Trophoblast cell (in vitro differentiated cells and primary cell): ENCODE measurements around the gene ARHGEF5.
"Not testable (repeated sequence)": the region's sequence is repeated elsewhere in the genome, so short reads cannot be mapped to it uniquely, and the experiment has no call there.

Experiments used
- DNase-seq, 2 donors: peaks; one replicate each; pipeline ENCODE4 v3.0.0-alpha.2; 2016
- H2AFZ ChIP-seq: 2 replicates; pipeline ENCODE4 v1.6.1; 2013; ENCODE audit warnings: low read length, moderate library complexity, mild to moderate bottlenecking; ENCODE audit not compliant: insufficient read depth, poor library complexity
- H2AK5ac ChIP-seq: 2 replicates; pipeline ENCODE4 v1.6.1; 2013; ENCODE audit warnings: mild to moderate bottlenecking, low read length
- H2BK120ac ChIP-seq: 2 replicates; pipeline ENCODE4 v1.6.1; 2013; ENCODE audit warnings: low read length, mild to moderate bottlenecking, moderate library complexity; ENCODE audit not compliant: insufficient read depth, poor library complexity
- H2BK12ac ChIP-seq: 2 replicates; pipeline ENCODE4 v1.6.1; 2013; ENCODE audit warnings: mild to moderate bottlenecking, low read length, moderate library complexity
- H2BK5ac ChIP-seq: 2 replicates; pipeline ENCODE4 v1.6.1; 2013; ENCODE audit warnings: low read length, low read depth, moderate library complexity, mild to moderate bottlenecking; ENCODE audit not compliant: poor library complexity
- H3K14ac ChIP-seq: 2 replicates; pipeline ENCODE4 v1.6.1; 2013; ENCODE audit warnings: mild to moderate bottlenecking, low read length
- H3K18ac ChIP-seq: 2 replicates; pipeline ENCODE4 v1.6.1; 2013; ENCODE audit warnings: mild to moderate bottlenecking, low read length
- H3K23ac ChIP-seq: 2 replicates; pipeline ENCODE4 v1.6.1; 2013; ENCODE audit warnings: low read length
- H3K27ac ChIP-seq: 2 replicates; pipeline ENCODE4 v1.5.1; 2013; ENCODE audit warnings: low read depth, mild to moderate bottlenecking, inconsistent platforms, low read length, moderate library complexity
- H3K27me3 ChIP-seq: 2 replicates; pipeline ENCODE4 v1.6.1; 2013; ENCODE audit warnings: inconsistent platforms, mild to moderate bottlenecking, low read length, moderate library complexity; ENCODE audit not compliant: insufficient read depth
- H3K36me3 ChIP-seq, 2 experiments: 1 replicate in 1 of 2; 2 replicates in 1 of 2; pipeline ENCODE4 v1.6.1; 2013; ENCODE audit warnings: low read length in 2 of 2, mild to moderate bottlenecking in 2 of 2, moderate library complexity in 1 of 2; ENCODE audit not compliant: insufficient read depth in 2 of 2, control insufficient read depth in 1 of 2
- H3K4ac ChIP-seq: 2 replicates; pipeline ENCODE4 v1.6.1; 2013; ENCODE audit warnings: low read depth, mild to moderate bottlenecking, low read length, moderate library complexity
- H3K4me1 ChIP-seq, 2 experiments: 1 replicate in 1 of 2; 2 replicates in 1 of 2; pipeline ENCODE4 v1.6.1; 2013; ENCODE audit warnings: low read length in 2 of 2, mild to moderate bottlenecking in 2 of 2, moderate library complexity in 1 of 2; ENCODE audit not compliant: insufficient read depth in 2 of 2, control insufficient read depth in 1 of 2
- H3K4me2 ChIP-seq: 2 replicates; pipeline ENCODE4 v1.6.1; 2013; ENCODE audit warnings: inconsistent platforms, mild to moderate bottlenecking, low read length, moderate library complexity
- H3K4me3 ChIP-seq: 2 replicates; pipeline ENCODE4 v1.5.1; 2013; ENCODE audit warnings: mild to moderate bottlenecking, low read depth, low read length, inconsistent platforms
- H3K79me1 ChIP-seq: one replicate; pipeline ENCODE4 v1.6.1; 2013; ENCODE audit warnings: low read length
- H3K79me2 ChIP-seq: 2 replicates; pipeline ENCODE4 v1.6.1; 2013; ENCODE audit warnings: low read length, mild to moderate bottlenecking; ENCODE audit not compliant: control insufficient read depth, insufficient read depth, poor library complexity
- H3K9ac ChIP-seq: 2 replicates; pipeline ENCODE4 v1.6.1; 2013; ENCODE audit warnings: mild to moderate bottlenecking, low read length
- H3K9me3 ChIP-seq: 2 replicates; pipeline ENCODE4 v1.6.1; 2013; ENCODE audit warnings: low read depth, mild to moderate bottlenecking, control low read depth, inconsistent platforms, low read length; ENCODE audit not compliant: insufficient read depth
- H4K12ac ChIP-seq: 2 replicates; pipeline ENCODE4 v1.6.1; 2013; ENCODE audit warnings: low read depth, mild to moderate bottlenecking, low read length, moderate library complexity
- H4K8ac ChIP-seq: 2 replicates; pipeline ENCODE4 v1.6.1; 2013; ENCODE audit warnings: low read depth, mild to moderate bottlenecking, low read length, moderate library complexity
- H4K91ac ChIP-seq: one replicate; pipeline ENCODE4 v1.6.1; 2013; ENCODE audit warnings: low read depth, mild to moderate bottlenecking, low read length, moderate library complexity
- WGBS: extraction: QIAGEN DNeasy Blood & Tissue Kit; methylation state at CpG from one replicate; pipeline ENCODE4 v1.1.7; 2013; ENCODE audit warnings: missing lambda C conversion rate; ENCODE audit not compliant: insufficient read length, insufficient coverage; ENCODE audit errors: extremely low coverage; 5-methylcytosine and 5-hydroxymethylcytosine counted together

The ARHGEF5 gene

GRCh38 chr7:144325868-144326267 is 29.3 kb upstream of the ARHGEF5 start:
- H2AFZ ChIP-seq, H4K8ac ChIP-seq, H3K4me1 ChIP-seq, H4K12ac ChIP-seq, H2BK5ac ChIP-seq, H3K79me2 ChIP-seq, H3K9me3 ChIP-seq, H3K9ac ChIP-seq, H2AK5ac ChIP-seq, H3K4ac ChIP-seq, H3K27ac ChIP-seq, H3K4me2 ChIP-seq, H3K27me3 ChIP-seq, H3K14ac ChIP-seq, H3K18ac ChIP-seq, H2BK12ac ChIP-seq, H2BK120ac ChIP-seq, H3K79me1 ChIP-seq, H3K36me3 ChIP-seq, H4K91ac ChIP-seq, DNase-seq, H3K23ac ChIP-seq, H3K4me3 ChIP-seq: not testable (repeated sequence)
- no CpG with 5 or more reads among the region's 5 CpGs for WGBS

- H3K4me2 ChIP-seq, H3K27ac ChIP-seq, H3K4me3 ChIP-seq, H3K14ac ChIP-seq, DNase-seq, H3K4ac ChIP-seq, H2AK5ac ChIP-seq, H2BK5ac ChIP-seq, H4K91ac ChIP-seq, H3K79me1 ChIP-seq, H3K27me3 ChIP-seq, H2AFZ ChIP-seq, H3K23ac ChIP-seq, H2BK120ac ChIP-seq, H2BK12ac ChIP-seq, H3K9ac ChIP-seq, H3K36me3 ChIP-seq, H3K18ac ChIP-seq, H3K9me3 ChIP-seq, H3K79me2 ChIP-seq, H4K12ac ChIP-seq, H4K8ac ChIP-seq, H3K4me1 ChIP-seq: not testable (repeated sequence)
These were observed 25.2 kb upstream of the ARHGEF5 start for GRCh38 chr7:144330044-144330443.

GRCh38 chr7:144331221-144331995 is 23.8 kb upstream of the ARHGEF5 start:
- not testable (repeated sequence) for H3K4me1 ChIP-seq, H3K4me2 ChIP-seq, H2BK120ac ChIP-seq, H3K27me3 ChIP-seq, H3K79me2 ChIP-seq, H4K12ac ChIP-seq, H2BK12ac ChIP-seq, H3K18ac ChIP-seq, H2AK5ac ChIP-seq, H2AFZ ChIP-seq, H2BK5ac ChIP-seq, DNase-seq, H3K9me3 ChIP-seq, H3K23ac ChIP-seq, H3K4me3 ChIP-seq, H3K4ac ChIP-seq, H3K36me3 ChIP-seq, H3K14ac ChIP-seq, H3K79me1 ChIP-seq, H3K27ac ChIP-seq, H3K9ac ChIP-seq, H4K91ac ChIP-seq, H4K8ac ChIP-seq
- WGBS = no CpG with 5 or more reads among the region's 9 CpGs

GRCh38 chr7:144331996-144332288 is 23.3 kb upstream of the ARHGEF5 start:
- not testable (repeated sequence) for H2BK120ac ChIP-seq, H3K9me3 ChIP-seq, H2AK5ac ChIP-seq, H3K4me2 ChIP-seq, H3K27me3 ChIP-seq, H4K8ac ChIP-seq, H3K79me1 ChIP-seq, H3K23ac ChIP-seq, H3K4ac ChIP-seq, H3K27ac ChIP-seq, H4K12ac ChIP-seq, H3K18ac ChIP-seq, H3K14ac ChIP-seq, H3K79me2 ChIP-seq, H2BK12ac ChIP-seq, H3K4me1 ChIP-seq, H3K4me3 ChIP-seq, H4K91ac ChIP-seq, H2AFZ ChIP-seq, DNase-seq, H3K9ac ChIP-seq, H2BK5ac ChIP-seq, H3K36me3 ChIP-seq
- no CpG with 5 or more reads among the region's 2 CpGs for WGBS
